GM19351 (cell line): ENCODE data around the gene SMIM45.

ENCODE experiments used
- ATAC-seq: cut with Tn5 transposase; IDR thresholded peaks from one replicate; pipeline ENCODE4 v1.9.1; 2021; ENCODE audit warnings: mild to moderate bottlenecking, moderate library complexity; ENCODE audit not compliant: unreplicated experiment

SMIM45 gene

DNA sequence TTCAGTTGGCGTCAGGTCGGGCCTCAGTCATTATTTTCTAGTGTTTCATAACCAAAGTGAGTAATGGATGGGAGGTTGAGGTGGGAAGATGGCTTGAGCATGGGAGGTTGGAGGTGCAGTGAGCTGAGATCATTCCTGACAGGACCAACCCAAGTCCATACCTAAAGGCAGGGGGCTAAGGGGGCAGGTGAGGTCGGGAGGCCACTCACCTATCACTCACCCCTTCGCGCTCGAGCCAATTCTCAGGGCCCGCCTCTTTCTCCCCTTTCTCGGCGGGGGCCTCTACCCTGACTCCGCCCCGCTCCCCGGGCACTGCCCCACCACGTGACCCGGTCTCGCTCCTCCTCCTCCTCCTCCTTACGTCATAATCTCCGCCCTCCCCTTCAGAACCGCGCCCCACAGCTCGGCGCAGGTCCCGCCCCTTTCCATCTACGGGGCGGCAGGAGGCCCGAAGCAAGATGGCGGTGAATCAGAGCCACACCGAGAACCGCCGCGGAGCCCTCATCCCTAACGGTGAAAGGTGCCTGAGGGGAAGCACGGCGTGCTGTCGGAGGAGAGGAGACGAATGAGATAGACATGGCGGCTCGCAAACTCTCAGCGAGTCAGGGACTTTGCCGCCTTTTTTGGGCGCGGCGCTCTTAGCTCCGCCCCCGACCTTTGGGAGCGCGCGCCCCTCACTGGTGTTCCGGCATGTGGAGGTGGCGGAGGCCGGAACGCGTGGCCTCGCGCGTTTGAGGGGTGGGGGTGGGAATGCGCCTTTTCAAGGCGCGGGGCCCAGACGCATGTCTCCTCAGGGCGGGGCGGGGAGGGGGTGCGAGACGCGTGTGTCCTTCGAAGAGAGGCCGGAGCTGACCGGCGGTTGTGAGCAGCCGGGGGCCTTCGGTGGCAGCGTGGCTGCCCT is 46.7 kb downstream of the SMIM45 start, which contains the start of gene WBP2NL:
WBP2NL (plus strand) TSS at position 428 of the 901 bp plus-strand sequence; CDS start at position 459, 31 bp downstream.
- ATAC-seq: peak; percentile 82

DNA sequence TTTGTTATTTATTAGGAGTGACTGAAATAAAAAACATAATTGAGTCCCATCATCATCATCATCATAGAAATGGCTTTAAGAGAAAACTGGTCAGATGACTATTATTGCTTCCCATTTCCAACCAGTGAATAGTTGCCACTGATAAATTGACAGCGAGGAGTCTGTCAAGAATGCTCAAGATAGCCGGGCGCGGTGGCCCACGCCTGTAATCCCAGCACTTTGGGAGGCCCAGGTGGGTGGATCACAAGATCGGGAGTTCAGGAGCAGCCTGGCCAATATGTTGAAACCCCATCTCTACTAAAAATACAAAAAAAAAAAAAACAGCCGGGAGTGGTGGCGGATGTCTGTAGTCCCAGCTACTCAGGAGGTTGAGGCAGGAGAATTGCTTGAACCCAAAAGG is 48.5 kb downstream of the SMIM45 start:
- no peak for ATAC-seq

DNA sequence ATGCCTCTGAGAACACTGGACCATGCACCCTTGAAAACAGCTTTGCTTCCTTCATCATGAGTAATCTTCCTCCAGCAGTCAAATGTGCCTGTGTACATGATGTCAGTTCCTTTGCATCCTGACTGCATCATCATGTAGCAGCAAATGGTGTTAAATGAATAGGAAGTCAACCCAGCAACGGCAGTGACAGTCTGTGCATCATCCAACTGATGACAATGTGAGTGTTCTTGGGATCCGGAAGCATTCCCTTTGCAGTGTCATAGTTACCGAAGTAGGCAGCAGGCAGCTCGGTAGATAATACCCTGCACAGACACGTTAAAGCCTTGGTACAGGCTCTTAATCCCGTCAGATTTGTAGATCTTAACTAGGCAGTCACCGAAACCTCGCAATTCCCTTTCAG is 49.2 kb downstream of the SMIM45 start:
- ATAC-seq: no peak

DNA sequence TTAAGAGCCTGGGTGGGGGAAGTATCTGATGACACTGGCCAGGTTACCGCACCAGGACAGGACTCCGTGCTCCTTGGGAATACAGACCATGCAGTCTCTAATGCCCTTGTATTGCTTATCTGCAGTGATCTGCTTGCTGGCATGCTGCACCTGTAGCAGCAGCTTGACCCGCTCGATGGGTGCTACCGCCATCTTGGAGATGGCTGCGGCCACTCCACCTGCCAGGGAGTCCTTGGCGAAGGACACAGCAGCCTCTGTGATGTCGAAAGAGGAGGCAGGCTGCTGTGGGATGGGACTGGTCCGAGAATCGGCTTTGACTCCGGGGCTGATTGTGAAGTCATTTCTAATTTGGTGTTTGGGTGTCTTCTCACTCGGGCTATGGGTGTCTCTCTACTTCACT is 49.8 kb downstream of the SMIM45 start:
- no peak for ATAC-seq

DNA sequence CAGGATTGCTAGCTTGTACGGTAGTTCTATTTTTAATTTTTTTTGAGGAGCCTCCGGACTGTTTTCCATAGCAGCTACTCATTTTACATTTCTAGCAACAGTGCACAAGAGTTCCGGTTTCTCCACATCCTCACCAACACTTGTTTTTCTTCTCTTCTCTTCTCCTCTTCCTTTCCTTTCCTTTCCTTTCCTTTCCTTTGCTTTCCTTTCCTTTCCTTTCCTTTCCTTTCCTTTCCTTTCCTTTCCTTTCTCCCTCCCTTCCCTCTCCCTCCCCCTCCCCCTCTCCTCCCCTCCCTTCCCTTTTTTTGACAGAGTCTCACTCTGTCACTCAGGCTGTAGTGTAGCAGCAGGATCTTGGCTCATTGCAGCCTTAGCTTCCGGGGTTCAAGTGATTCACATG is 56.0 kb downstream of the SMIM45 start:
- ATAC-seq: no peak
